ENCODE data around the gene ZBTB7A.

The ZBTB7A gene

GRCh38 chr19:4066682-4067395 is at the start of gene ZBTB7A:
Gene ZBTB7A (minus strand): TSS chr19:4066899. CDS start chr19:4055232, 11,667 bp downstream.
- peak; percentile 57 to 61 for DNase-seq (ENCODE audit: low read depth in 1 of 2, low spot score in 1 of 2)

DNA sequence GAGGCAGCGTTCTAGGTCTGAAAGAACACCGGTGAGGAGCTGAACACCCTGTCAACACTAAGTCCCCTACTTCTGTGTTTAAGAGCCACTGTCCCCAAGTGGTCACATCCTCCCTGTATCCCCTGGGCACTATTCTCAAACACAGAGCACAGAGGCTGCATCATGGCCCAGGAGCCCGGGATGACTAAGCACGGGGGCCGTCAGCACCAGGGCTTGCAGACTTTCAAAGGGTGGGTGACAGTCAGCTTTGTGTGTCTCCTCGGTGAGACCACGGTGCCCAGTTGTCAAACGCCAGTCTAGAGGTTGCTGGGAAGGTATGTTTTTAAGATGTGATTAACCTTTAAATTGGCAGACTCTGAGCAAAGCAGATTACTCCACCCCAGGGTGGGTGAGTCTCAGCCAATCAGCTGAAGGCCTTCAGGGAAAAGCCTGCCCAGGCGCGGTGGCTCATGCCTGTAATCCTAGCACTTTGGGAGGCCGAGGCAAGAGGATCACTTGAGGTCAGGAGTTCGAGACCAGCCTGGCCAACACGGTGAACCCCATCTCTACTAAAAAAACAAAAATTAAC is 49.2 kb upstream of the ZBTB7A start:
- no peak for DNase-seq (ENCODE audit: low read depth in 1 of 2, low spot score in 1 of 2)

DNA sequence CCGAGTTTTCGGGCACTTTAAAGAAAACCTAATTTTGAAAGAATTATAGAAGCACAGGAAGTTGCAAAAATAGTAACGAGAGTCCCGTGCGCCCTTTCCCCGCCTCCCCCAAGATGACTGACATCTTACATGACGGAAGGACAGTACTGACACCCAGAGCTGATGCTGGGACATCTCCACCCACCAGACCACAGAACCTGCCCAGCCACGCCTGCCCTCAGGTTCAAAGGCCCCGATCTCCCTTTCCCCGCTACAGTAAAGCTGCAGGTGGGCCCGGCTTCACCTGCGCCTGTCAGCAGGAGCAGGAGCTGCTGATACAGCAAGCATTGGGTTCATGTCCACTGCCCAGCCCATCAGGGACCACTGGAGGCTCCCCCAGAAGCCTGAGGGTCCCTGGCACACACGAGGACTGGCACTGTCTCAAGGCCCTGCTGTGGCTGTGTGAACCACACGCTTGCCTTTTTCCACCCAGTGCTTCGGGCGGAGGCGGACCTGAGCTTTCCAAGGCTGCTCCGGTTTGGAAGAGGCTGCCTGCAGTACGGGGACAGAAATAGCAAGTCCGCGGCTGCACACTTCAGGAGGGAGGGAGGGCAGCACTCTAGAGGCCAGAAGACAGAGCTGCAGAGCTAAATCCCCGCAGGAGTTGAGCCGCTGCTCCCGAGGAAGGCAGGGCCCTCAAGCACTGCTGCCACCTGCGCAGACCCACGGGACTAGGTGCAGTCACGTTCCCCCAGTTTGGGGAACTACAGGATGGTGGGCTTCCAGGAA is 48.5 kb upstream of the ZBTB7A start:
- DNase-seq (ENCODE audit: low read depth in 1 of 2, low spot score in 1 of 2), result peak; percentile 24 to 25

DNA sequence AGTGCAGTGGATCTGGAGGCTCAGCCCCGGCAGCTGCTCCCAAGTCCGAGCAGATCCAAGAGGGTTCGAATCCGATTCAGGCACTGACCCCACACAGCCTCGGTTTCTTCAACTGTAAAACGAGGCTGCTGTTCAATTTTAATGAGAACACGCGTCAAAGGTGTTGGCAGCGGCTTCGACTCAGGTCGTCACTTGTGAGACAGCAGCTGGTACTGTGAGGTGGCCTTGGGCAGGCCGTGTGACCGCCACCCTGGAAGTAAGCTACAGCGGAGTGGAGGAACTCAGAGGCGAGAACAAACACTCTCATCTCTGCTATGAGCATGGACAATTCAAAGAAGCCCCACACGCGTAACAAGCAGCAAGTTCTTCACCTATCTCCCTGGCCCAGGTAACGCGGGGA is 47.5 kb upstream of the ZBTB7A start:
- DNase-seq (ENCODE audit: low read depth in 1 of 2, low spot score in 1 of 2), result no peak

GRCh38 chr19:4113398-4114088 is 46.8 kb upstream of the ZBTB7A start:
- DNase-seq (ENCODE audit: low read depth in 1 of 2, low spot score in 1 of 2), result no peak

DNA sequence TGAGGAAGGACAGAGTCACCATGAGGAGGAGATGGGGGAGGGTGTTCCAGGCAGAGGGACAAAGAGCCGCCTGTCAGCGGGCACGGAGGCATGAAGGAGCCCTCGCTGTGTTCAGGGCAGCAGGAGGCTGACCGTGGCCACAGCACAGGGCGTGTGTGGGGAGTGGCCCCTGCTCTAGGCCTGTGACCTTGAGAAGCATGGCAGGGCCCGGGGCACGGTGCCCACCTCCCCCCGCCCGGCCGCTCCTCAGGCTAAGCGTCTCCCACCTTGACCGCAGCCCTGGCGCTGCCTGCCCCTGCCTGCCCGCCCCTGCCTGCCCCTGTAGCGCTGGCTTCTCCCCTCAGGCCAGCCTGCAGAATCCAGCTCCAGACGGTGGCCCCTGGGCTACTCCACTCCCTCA is 45.7 kb upstream of the ZBTB7A start:
- no peak for DNase-seq (ENCODE audit: low read depth in 1 of 2, low spot score in 1 of 2)

- DNase-seq (ENCODE audit: low read depth in 1 of 2, low spot score in 1 of 2), result no peak
These were observed 42.9 kb upstream of the ZBTB7A start for GRCh38 chr19:4109626-4109945.

- DNase-seq (ENCODE audit: low read depth in 1 of 2, low spot score in 1 of 2), result peak; percentile 40 to 43
These were observed 42.3 kb upstream of the ZBTB7A start for GRCh38 chr19:4108767-4109625.

GRCh38 chr19:4103080-4103433 is 36.4 kb upstream of the ZBTB7A start:
- DNase-seq (ENCODE audit: low read depth in 1 of 2, low spot score in 1 of 2), result no peak

- no peak for DNase-seq (ENCODE audit: low read depth in 1 of 2, low spot score in 1 of 2)
These were observed 35.8 kb upstream of the ZBTB7A start for GRCh38 chr19:4102339-4103079.

DNA sequence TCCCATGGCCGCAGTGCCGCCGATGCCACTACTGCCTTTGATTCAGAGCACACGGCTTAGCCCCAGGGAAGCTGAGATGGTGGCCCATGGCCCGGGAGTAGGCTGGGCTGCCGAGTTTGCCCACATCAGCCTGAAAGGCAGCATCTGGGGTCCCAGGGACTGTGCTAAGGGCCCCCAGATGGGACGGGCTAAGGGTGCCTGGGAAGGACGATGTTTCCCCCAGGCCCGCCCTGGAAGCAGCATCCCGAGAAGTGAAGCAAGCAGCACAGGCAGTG is 34.7 kb upstream of the ZBTB7A start:
- no peak for DNase-seq (ENCODE audit: low read depth in 1 of 2, low spot score in 1 of 2)

- DNase-seq (ENCODE audit: low read depth in 1 of 2, low spot score in 1 of 2), result no peak
These were observed 34.2 kb upstream of the ZBTB7A start for GRCh38 chr19:4100647-4101495.

GRCh38 chr19:4099041-4099764 is 32.5 kb upstream of the ZBTB7A start:
- DNase-seq (ENCODE audit: low read depth in 1 of 2, low spot score in 1 of 2), result no peak

DNA sequence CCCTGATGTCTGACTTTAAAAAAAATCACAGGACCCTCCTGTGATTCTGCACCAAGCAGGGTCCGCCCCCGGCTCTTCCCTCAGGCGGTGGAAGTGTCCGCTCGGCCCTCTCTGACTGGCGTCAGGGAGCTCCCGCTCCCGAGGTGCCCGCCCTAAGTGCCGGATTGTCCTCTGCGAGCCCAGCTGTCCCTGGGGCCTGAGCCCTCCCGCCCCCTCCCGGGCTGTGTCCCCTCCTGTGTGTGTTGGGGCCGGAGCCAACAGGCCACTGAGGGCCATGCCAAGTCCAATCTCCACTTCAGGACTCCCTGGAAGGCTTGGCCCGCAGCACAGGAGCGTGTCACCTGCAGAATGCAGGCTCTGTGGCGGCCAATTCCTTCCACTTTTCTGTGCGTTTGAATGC is 31.8 kb upstream of the ZBTB7A start:
- no peak for DNase-seq (ENCODE audit: low read depth in 1 of 2, low spot score in 1 of 2)

- no peak for DNase-seq (ENCODE audit: low read depth in 1 of 2, low spot score in 1 of 2)
These were observed 30.8 kb upstream of the ZBTB7A start for GRCh38 chr19:4097501-4097900.

GRCh38 chr19:4096049-4096892 is 29.6 kb upstream of the ZBTB7A start:
- no peak for DNase-seq (ENCODE audit: low read depth in 1 of 2, low spot score in 1 of 2)

DNA sequence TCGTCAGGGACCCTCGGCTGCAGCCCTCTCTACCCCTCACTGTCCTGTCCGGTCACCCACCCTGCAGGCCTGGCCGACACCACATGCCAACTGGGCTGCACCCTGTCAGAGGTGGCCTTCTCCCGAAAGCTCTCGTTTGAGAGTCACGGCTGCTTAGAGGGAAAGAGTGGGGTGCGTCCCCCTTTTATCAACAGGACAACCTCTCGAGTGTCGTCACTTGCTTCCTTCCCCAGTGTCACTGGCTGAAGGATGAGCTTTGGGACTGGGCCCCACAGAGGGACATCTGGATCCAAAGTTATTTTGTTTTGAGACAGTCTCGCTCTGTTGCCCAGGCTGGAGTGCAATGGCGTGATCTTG is 28.8 kb upstream of the ZBTB7A start:
- no peak for DNase-seq (ENCODE audit: low read depth in 1 of 2, low spot score in 1 of 2)
